GM21723 (cell line): Measurements from ENCODE around the gene KLF16.
A peak's percentile ranks its signal among the peaks of the same experiment; 100 is the strongest.

Source experiments
- ATAC-seq: cut with Tn5 transposase; IDR thresholded peaks from one replicate; pipeline ENCODE4 v1.9.1; 2021; ENCODE audit warnings: mild to moderate bottlenecking, moderate library complexity; ENCODE audit not compliant: unreplicated experiment

Gene KLF16

DNA sequence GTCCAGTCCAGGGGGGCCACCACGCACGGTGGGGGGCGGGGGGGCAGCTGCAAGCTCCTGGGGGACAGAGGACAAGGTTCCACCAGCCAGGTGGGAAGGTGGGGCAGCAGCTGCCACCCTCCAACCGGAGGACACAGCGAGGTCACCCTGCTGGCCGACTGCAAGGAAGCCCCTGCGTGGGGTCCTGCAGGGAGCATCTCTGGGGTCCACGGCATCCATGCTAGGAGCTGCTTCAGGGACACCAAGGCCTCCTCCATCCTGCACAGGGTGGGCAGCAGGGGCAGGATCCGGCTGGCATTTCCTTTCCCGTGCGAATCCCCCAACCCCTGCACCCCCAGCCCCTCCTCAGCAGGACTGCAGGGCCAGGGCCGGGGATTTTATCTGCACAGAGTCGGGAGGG is 8.3 kb upstream of the KLF16 start:
- no peak for ATAC-seq

DNA sequence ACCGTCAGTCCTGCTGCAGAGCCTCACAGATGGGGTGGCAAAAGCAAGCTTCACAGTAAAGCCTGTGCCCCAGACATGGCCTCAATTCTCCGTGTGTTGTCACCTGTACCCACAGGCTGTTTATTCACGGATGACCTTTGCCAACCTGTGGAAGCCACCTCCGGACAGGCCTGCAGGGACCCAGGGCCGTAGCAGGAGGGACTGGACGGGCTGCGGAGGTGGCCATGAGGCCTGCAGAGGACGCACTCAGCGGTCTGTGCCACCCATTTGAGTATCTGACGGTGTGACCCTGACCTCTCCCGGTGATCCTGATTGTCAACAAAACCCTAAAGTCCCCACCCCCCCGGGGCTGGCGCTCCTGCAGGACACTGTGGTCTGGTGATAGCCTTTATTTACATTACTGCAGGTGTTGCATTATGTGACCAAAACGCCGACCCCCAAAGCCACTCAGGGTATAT is 7.8 kb upstream of the KLF16 start:
- no peak for ATAC-seq

DNA sequence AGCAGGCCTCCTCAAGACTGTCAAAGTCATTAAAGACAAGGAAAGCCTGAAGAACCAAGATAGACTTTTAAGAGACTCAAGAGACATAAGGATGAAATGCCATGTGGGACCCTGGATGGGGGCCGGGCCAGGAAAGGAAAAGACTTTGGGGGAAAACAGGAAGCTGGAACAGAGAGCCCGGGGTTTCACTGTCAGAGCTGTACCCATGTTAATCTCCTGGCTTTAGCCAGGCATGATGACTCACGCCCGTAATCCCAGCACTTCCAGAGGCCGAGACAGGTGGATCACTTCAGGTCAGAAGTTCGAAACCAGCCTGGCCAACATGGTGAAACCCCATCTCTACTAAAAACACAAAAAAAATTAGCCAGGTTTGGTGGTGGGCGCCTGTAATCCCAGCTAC is 5.6 kb upstream of the KLF16 start:
- no peak for ATAC-seq

DNA sequence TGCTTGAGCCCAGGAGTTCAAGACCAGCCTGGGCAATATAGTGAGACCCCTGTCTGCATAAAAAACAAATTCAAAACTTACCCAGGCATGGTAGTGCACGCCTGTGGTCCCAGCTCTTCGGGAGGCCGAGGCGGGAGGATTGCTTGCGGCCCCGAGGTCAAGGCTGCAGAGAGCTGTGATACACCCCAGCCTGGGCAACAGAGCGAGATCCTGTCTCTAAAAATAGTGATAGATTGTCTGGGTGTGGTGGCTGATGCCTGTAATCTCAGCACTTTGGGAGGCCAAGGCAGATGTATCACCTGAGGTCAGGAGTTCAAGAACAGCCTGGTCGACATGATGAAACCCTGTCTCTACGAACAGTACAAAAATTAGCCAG is 4.0 kb upstream of the KLF16 start:
- ATAC-seq = no peak

DNA sequence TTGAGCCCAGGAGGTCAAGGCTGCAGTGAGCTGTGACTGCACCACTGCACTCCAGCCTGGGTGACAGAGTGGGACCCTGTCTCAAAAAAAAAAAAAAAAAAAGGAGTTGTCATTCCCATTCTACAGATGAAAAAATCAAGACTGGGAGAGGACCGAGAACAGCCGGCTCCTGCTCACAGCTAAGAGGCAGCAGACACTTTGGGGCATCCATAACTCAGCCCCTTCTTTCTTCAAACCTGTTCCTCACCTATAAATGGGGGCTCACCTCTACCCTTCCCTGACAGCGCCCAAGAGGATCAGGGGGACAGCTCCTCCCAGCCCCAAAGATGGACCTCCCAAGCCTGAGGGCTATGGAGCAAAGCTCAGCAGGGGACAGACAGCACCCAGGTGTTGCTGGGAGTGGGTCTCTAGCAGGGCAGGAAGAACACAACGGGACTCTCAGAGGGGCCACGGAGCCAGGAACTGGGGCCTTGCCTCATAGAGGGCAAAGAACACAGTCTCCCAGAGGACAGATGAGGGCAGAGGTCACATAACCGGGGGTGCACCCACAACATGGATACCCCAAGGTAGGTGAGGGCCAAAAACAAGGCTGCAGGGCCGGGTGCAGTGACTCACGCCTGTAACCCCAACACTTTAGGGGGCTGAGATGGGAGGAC is 3.4 kb upstream of the KLF16 start:
- ATAC-seq = no peak

DNA sequence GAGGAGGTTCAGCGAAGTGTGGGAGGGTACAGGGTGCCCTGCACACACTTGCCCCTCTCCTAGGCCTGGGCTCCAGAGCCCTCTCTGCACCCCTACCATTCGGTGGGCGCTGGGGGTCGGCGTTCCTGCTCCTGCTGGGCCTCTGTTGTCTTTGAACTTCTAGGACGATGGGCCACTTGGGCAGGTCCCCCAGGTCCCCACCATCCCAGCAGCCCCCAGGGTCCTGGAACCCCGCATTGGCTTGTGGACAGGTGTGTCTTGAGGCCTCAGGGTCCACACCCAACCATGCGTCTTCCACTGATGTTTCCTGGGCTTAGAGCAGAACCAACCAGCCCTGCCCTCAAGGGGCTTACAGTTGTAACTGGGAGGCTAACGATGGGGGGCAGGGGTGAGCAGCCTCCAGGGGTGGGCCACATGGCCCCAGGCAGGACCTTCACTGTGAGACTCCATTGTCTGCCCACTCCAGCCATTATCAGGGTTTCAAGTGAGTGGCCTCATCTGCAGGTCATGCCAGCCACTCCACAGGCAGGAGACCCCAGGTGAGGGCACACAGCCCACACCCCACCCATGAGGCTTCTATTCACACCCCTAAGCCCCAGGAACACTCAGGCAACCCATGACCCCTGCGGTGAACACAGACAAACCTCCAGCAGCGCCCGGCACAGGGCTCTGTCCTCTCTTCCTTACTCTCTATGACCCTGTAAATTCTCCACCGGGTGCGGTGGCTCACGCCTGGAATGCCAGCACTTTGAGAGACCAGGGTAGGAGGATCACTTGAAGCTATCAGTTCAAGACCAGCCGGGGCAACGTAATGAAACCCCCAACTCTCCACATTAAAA is 2.0 kb upstream of the KLF16 start:
- ATAC-seq = no peak

DNA sequence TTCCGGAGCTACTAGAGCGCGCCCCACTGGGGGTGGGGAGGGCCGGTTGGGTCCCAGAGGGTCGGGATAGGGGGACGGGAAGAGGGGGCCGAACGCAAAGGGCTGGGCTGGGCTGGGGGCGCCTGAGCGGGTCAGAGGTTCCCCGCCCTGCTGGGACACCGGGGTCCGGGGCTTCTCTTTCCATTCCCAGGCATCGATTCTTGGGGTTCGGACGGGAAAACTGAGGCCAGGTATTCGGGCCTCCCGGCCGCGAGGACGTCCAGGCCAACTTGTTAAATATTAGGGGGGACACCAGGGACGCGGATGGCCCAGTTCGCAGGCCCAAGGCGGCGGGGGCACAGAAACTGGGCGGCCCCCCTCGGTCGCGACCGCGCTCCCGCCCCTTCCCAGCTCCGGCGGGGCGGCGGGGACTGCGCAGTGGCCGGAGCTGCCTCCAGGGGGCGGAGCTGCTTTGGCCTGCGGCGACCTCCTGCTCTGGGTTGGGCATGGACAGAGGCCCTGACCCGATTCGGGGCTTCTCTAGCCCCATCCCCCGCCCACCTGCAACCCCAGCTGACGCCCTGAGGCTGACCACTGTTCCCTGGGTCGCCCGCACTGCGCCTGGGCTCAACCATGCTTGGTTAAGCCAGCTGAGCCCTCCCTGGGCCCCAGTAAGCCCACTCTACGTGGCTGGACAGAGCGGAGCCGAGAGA is 1.2 kb upstream of the KLF16 start:
- ATAC-seq = peak; percentile 39

DNA sequence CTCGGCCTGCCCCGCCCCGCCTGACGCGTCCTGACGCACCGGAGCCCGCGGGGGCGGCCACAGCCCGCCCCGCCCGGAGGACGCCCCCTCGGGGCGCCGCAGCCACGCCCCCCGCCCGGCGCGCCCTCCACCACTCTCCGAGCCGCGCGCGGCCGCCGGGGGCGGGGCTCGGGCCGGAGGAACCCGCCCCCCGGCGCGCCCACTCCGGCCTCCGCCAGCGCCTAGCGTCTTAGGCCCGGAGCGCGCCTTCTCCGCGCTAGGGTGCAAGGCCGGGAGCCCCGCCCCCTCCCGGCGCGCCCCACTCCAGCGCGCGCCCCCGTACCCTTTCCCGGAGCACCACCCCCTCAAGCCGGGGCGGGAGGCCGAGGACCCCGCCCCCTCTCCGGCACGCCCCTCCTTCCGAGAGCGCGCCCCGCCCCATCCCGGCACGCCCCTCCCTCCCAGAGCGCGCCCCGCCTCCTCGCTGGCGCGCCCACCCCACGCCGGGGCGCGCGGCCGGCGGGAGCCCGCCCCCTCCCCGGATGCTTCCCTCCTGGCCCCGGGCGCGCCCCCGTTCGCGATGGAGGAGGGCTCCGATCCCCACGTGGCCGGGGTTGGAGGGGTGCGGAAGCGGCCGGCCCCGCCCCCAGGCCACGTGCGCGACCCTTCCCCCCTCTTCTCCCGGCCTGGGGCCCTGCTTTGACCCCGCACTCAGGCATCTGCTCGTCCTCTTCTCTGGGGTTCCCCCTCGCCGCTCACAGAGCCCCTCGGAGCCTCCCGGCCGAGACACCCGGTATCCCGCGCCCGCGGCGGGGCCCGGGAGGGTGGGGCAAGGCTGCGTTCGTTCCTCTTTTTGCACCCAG is 480 bp upstream of the KLF16 start:
- ATAC-seq = peak; percentile 48

DNA sequence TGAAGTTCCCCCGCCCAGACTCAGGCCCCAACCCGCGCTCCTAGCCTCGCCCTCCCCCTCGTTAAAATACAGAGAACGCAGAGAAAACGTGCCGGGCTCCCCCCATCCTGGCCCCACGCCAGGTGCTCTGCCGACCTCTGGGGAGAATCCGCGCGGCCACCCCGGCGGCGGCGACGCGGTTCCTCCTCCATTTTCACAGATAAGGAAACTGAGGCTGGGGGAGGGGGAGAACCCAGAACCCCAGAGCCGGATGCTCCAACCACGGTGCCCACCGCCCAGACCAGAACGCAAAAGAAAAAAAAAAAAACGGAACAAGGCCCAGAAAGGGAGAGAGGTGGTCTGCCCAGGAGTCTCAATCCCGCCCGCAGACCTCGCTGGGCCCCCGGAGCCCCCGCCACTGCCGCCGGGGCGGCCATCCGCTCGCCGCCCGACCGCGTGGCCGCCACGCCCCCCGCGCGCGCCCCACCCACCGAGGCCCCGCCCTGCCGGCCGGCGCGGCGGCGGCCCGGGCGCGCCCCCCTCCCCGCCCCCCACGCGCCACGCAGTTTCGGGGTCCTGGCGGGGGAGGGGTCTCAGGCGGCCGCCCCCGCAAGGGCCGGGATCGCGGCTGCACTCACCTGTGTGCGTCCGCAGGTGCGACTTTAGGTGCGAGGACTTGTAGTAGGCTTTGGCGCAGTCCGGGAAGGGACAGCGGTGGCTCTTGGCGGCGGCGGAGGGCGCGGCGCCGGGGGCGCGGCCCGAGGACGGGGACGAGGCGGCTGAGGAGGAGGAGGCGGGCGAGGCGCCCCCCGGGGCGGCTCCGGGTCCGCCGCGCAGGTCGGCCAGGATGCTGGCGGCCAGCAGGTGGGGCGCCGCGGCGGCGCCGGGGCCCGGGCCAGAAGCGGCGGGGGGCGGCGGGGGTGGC is 703 bp downstream of the KLF16 start:
- ATAC-seq = no peak

DNA sequence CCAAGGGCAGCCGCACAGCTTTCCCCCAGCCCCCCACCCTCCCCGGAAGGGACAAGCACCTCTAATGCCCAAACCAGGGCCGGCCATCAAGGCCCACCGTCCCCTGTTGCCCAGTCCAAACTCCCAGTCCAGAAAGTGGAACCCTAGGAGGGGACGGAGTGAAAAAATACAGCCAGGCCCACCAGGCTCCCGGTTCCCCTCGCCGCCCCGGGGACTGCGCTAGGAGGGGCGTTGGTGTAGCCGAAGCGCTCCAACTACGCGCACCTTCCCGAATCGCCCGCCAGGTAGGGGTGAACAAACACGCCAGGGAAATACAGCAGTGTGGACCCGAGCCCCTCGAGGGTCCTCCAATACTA is 1.3 kb downstream of the KLF16 start:
- ATAC-seq = no peak

DNA sequence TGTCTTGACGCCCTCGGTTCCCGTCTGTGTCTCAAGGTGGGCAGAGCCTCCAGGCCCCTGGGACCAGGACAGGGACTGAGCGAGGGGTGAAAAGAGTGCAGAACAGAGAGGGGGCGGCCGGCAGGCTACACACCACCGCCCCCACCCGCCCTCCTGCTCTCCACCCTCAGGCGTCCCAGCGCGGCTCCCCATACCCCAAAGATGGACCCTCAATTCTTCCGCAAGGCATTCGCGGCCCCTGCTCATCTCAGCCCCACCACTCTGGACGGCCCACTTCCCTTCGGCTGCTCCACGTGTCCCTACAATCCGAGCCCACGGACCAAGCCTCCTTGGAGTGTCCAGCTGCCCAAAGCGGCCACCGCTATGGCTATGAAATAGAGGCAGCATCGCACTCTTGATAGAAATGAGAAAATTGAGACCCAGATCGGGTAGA is 1.8 kb downstream of the KLF16 start:
- ATAC-seq = no peak

DNA sequence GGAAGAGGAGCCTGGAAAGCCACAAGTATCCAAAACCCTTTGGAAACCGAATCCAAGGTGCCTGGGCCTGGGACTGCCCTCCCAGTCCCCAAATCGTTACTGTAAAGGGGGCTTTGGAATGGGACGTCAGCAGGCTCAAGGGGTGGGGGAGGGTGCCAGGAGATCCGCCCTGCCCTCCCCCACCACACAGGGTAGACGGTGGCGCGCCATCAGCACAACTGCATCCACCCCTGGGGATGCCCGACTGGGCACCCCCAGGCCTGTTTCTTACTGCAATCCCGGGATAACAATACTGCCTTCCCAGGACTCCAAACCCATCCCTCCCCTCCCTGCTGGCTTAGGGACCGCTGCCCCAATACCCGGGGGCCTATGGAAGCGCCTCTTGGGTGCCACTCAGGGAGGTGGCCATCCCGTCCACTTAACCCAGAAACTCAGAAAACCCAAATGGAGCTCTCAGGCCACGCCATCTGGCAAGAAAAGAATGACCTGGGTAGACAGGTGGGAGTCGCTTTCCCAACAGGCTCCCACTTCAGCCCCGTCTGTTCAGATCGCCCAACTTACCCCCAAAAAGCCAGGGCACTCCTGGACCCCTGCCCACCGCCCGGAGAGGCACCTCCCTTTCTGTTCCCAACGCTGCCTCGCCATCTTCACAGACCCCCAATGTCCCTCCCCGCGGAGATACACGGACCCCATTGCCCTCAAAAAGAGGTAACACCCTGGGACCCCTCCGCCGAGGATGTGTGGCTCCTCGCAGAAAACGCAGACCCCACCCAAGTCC is 2.4 kb downstream of the KLF16 start:
- ATAC-seq = no peak

DNA sequence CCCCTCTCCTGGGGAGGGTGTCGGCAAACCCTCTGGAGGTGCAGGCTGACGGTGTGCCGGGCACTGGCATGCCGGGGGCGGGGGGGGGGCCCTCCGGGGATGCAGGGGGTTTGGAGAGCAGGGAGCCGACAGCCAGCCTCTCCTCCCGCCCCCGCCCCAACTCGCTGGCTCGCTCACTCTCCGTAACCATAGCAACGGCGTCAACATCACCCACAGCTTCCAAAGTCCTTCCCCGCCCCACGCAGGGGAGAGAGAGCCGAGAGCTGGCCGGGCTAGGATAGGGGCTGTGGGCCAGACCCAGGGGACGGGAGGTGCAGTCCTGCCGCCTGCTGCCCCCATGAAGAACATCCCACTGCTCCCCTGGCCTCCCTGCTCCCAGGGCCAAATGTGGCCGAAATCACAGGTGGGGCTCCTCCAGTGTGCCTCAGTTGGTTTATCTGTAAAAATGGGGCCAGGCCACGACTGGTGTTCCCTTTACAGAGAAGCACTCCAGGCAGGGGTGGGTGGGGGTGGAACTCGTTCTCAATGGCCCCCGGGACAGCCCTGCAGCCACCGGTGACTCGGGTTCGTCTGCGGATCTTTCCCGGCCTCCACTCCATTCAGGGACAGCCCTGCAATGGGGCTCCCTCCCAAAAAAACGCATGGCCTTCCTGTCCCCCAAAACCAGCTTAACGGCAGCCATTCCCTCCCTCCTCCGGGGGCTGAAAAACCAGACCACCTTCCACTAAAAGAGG is 3.2 kb downstream of the KLF16 start:
- ATAC-seq = no peak

DNA sequence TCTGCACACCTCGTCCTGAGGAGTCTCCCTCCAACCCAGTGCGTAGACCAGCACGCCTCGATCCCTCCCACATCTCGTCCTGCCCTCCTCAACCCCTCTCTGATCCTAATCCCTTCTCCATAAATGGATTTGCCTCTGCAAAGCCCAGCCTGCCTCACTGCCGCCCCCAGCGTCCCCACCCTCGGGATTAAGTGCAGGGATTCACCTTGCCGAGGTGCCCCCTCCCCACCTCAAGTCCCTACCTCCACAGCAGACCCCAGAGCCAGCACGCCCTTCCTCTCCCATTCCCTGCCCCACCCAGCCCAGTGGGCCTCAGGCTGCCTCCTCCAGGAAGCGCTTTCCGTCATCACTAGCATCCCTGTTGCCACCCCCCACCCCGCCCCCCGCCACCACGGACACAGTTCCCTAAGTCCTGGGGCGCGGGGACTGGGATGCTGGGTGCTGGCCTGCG is 4.0 kb downstream of the KLF16 start:
- ATAC-seq = no peak

DNA sequence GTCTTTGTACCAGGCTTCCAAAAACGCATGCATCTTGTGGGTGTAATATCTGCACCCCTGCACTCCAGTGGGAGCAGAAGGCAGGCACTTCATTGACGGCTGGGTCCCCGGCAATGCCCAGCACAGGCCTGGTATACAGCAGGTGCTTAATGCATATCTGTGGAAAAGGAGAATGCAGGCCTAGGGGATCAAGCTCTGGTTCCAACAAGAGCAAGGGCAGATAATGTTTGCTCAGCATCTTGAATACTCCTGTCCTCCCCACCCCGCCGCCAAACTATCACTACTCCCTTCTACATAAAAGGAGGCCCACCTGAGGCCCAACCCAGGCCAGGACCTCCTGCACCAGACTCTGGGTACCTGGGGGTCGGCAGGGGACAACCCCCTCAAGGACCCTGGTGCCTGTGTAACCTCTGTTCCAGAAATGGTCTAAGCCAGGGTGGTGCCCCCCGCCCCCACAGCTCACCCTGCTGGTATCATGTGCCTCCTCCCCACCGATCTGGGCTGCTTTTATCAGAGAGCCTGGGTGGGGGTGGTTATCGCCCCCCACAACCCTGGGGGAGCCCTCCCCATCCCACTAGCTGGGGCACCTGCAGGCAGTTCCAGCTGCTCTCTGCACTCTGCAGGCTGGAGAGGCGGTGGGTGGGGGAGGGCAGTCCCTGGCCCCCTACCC is 4.8 kb downstream of the KLF16 start:
- no peak for ATAC-seq

DNA sequence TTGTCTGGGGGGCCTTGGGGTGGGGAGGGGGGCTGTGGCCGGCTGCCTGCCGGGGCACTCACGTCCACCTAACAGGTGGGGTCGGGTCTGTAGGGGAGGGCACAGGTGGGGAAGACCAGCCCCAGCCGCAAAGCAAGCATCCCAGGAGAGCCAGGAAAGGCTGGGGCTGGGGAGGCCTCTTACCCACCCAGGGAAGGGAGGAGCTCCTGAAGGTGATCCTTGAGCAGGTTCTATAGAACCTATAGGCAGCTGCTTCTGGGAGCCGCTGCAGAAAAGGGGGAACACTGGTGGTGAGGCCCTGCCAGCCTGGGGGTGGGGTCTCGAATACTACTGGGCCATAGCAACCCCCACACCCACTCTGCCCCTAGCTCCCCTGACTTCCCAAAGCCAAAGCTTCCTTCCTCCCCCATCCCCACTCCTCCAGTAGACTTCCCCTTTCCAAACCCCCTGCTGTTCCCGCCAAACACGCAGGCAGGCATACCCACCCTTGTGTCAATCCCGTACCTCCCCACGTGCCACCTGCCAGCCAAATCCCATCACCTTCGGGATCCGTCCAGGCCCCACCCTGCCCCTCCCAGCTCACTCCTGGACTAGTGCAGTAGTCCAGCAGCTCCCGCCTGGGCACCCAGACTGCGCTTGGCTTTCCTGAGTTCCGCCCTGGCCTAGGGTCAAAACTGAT is 5.6 kb downstream of the KLF16 start:
- ATAC-seq = no peak
